HG02973 (cell line): ENCODE results near the gene KIF5A.
"Not testable (repeated sequence)": the region's sequence is repeated elsewhere in the genome, so short reads cannot be mapped to it uniquely, and the experiment has no call there.

Experiments
- ATAC-seq: cut with Tn5 transposase; IDR thresholded peaks from one replicate; pipeline ENCODE4 v1.9.1; 2021; ENCODE audit warnings: moderate library complexity; ENCODE audit not compliant: unreplicated experiment

The KIF5A gene

DNA sequence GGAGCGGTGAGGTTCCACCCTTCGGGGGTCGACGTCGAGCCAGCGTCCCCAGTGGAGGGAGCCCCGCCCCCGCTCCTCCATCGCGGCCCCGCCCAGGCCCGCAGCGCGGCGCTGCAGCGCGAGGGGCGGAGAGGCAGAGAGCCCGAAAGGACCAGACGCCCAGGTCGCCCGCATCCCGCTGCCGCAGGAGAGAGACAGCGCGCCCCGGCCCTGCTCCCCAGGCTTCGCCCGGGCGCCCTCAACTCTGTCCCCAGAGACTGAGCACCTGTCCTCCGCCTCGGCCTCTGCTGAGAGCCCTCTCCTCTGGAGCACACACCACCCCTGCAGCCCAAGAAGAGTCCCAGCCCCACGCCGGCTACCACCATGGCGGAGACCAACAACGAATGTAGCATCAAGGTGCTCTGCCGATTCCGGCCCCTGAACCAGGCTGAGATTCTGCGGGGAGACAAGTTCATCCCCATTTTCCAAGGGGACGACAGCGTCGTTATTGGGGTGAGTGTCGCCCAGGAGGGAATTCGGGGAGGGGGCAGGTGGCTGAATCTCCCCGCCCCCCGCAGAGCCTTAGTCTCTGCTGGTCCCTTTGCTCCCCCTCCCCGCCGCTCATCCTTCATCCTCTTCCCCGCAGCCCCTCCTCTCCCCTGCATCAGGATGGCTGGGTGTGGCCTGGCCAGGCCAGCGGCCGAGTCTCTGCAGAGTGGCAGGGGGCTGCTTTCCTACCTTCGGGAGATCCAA lies at the start of gene KIF5A:
KIF5A (plus strand) TSS at position 136 of the 732 bp plus-strand sequence; CDS start at position 364, 228 bp downstream.
- no peak for ATAC-seq

DNA sequence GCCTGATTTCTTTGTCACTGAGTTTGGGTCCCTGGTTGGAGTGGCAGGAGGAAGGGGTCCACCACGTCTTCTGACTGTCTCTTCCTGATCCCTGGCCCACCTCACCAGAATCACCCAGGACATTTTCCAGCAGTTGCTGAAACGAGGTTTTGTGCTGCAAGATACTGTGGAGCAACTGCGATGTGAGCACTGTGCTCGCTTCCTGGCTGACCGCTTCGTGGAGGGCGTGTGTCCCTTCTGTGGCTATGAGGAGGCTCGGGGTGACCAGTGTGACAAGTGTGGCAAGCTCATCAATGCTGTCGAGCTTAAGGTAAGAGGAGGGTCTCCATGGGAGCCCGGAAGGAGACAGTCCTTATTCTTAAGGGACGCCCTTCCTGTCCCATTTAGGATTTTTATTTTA lies 49.6 kb upstream of the KIF5A start:
- ATAC-seq, result no peak

GRCh38 chr12:57502311-57502969 lies 47.4 kb upstream of the KIF5A start:
- not testable (repeated sequence) for ATAC-seq

- not testable (repeated sequence) for ATAC-seq
Measured at GRCh38 chr12:57506541-57506940, 43.3 kb upstream of the KIF5A start.

GRCh38 chr12:57507796-57508195 lies 42.0 kb upstream of the KIF5A start:
- ATAC-seq, result not testable (repeated sequence)

DNA sequence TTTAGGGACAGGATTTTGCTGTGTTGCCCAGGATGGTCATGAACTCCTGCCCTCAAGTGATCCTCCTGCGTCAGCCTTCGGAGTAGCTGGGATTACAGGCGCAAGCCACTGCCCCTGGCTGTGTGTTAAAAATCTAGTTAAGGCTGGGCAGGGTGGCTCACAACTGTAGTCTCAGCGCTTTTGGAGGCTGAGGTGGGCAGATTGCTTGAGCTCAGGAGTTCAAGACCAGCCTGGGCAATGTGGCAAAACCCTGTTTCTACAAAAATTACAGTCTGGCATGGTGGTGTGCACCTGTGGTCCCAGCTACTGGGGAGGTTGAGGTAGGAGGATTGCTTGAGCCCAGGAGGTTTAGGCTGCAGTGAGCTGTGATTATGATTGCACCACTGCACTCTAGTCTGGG lies 38.7 kb upstream of the KIF5A start:
- ATAC-seq, result no peak

GRCh38 chr12:57511588-57512325 lies 38.1 kb upstream of the KIF5A start:
- no peak for ATAC-seq

- no peak for ATAC-seq
Measured at GRCh38 chr12:57512665-57513064, 37.2 kb upstream of the KIF5A start.

DNA sequence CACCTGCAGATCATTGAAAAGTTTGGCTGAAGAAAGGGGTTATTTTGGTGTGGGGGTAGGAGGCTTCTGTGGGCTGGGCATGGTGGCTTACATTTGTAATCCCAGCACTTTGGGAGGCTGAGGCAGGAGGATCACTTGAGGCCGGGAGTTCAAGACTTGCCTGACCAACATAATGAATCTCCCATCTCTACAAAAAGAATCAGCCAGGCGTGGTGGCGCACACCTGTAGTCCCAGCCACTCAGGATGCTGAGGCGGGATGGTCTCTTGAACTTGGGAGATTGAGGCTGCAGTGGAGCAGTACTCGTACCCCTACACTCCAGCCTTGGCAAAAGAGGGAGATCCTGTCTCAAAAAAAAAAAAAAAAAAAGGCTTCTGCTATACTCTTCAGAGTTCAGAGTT lies 36.6 kb upstream of the KIF5A start:
- no peak for ATAC-seq

- not testable (repeated sequence) for ATAC-seq
Measured at GRCh38 chr12:57513677-57514076, 36.2 kb upstream of the KIF5A start.

DNA sequence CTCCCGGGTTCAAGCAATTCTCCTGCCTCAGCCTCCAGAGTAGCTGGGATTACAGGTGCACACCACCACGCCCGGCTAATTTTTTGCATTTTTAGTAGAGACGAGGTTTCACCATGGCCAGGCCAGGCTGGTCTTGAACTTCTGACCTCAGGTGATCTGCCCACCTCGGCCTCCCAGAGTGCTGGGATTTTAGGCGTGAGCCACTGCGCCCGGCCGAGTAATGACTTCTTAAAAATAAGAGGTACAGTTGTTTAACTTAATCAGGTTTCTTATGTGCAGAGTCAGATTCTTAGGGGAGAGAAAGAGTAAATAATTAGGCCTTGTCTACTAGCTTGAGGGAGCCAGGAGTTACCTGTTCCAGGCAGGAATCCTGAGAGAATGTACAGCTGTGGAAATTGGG lies 35.6 kb upstream of the KIF5A start:
- ATAC-seq, result not testable (repeated sequence)

GRCh38 chr12:57514720-57515407 lies 35.0 kb upstream of the KIF5A start:
- ATAC-seq, result no peak

DNA sequence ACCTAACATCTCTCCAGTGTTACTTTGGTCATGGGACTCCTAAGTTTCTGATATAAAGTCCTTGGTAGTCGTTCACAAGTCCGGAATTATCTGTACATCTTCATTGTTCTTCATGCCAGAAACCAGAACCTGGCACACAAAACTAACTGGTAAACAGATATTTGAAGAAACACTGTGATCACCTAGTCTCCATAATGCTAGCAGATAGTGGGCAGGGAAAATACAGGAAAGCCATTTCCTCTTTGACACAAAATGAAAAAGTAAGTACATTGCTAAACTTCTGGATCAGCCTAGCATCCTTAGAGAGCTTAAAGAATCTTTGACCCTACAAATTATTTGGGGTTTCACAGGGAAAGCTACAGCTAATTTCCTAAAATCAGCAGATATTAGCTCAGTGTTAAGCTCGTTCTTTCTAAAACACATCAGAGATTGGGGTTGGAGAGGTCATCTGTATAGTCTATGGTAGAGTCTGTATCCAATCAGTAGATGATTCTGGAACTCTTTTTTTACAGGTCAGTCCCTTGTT lies 34.4 kb upstream of the KIF5A start:
- no peak for ATAC-seq

GRCh38 chr12:57515934-57516541 lies 33.8 kb upstream of the KIF5A start:
- ATAC-seq, result no peak

GRCh38 chr12:57516617-57517153 lies 33.2 kb upstream of the KIF5A start:
- no peak for ATAC-seq

DNA sequence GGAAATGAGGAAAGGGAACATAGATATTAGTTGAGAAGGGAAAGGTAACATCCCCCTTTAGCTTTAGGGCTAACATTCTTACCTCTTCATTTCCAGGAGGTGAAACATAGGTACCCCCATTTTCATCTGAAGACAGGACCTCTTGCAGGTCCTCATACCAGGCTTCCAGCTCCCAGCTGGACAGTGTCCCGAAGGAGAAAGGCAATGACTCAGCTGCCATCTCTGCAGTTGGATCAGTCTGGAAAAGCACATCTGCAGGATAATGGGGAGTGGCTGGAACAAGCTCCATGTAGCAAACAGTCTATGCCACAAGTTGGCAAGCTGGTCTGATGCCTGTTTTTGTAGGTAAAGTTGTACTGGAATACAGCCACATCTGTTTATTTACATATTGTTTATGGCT lies 32.7 kb upstream of the KIF5A start:
- ATAC-seq, result no peak

- not testable (repeated sequence) for ATAC-seq
Measured at GRCh38 chr12:57517718-57518117, 32.1 kb upstream of the KIF5A start.

DNA sequence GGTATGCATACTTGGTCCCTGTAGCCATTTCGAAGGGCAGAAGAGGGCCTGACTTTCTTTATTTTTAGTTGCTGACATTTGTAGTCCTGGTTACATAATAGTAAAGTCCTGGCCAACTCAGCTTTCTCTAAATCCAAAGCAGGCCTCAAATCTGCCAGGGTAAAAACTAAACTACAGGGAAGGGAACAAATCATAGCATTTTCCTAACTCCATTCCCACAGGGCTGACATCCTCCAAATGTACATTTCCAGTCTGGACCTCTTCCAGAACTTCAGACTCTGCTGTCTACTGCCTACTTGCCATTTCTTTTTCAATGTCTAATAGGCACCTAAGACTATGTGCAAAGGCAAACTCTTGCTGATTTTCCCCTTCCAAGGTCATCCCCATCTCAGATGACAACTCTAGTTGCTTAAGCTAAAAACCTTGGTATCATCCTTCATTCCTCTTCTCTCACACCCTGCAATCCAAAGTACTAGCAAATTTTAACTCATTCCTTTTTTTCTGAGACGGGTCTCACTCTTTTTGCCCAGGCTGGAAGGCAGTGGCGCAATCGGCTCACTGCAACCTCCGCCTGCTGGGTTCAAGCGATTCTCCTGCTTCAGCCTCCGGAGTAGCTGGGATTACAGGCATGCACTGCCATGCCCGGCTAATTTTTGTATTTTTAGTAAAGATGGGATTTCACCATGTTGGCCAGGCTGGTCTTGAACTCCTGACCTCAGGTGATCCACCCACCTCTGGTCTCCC lies 31.5 kb upstream of the KIF5A start:
- no peak for ATAC-seq

- no peak for ATAC-seq
Measured at GRCh38 chr12:57518920-57519795, 30.7 kb upstream of the KIF5A start.
